HFF-Myc (cell line): Measurements from ENCODE around the gene MAP2K6.

Experiments
- DNase-seq: peaks from one replicate; pipeline ENCODE4 v3.0.0-alpha.2; 2011; ENCODE audit warnings: low read depth; ENCODE audit errors: extremely low read depth
- H3K4me3 ChIP-seq: replicated peaks from 2 replicates; pipeline ENCODE4 v1.5.1; 2011; ENCODE audit warnings: low read depth, mild to moderate bottlenecking, control low read depth, low read length
- TF ChIP-seq, protein P1 (sequence below): IDR thresholded peaks from 2 replicates; pipeline ENCODE4 v1.5.1; 2012; ENCODE audit warnings: mild to moderate bottlenecking, low read depth, low read length, control low read depth; ENCODE audit errors: missing control alignments

The MAP2K6 gene

DNA sequence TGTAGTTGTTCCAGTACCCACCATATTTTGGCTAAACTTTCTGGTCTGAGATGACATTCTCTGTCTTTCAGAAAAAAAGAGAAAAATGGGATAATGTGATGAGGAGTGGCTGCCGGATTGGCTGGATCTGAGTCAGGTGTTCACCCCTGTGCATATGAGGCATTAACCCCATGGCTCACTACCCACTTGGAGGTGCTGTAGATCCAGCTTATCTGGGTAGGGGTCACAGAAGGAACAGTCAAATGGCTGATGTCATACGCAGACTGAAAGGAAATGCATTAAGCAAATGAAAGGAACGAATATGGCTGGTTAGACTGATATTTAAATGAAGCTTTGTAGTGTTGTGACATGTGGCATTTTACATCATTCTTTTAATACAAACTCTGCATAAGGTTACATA, 17.3 kb downstream of the MAP2K6 start:
- no peak for DNase-seq
- TF ChIP-seq, protein P1, sequence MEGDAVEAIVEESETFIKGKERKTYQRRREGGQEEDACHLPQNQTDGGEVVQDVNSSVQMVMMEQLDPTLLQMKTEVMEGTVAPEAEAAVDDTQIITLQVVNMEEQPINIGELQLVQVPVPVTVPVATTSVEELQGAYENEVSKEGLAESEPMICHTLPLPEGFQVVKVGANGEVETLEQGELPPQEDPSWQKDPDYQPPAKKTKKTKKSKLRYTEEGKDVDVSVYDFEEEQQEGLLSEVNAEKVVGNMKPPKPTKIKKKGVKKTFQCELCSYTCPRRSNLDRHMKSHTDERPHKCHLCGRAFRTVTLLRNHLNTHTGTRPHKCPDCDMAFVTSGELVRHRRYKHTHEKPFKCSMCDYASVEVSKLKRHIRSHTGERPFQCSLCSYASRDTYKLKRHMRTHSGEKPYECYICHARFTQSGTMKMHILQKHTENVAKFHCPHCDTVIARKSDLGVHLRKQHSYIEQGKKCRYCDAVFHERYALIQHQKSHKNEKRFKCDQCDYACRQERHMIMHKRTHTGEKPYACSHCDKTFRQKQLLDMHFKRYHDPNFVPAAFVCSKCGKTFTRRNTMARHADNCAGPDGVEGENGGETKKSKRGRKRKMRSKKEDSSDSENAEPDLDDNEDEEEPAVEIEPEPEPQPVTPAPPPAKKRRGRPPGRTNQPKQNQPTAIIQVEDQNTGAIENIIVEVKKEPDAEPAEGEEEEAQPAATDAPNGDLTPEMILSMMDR: no peak
- H3K4me3 ChIP-seq: no peak overlapping the region

DNA sequence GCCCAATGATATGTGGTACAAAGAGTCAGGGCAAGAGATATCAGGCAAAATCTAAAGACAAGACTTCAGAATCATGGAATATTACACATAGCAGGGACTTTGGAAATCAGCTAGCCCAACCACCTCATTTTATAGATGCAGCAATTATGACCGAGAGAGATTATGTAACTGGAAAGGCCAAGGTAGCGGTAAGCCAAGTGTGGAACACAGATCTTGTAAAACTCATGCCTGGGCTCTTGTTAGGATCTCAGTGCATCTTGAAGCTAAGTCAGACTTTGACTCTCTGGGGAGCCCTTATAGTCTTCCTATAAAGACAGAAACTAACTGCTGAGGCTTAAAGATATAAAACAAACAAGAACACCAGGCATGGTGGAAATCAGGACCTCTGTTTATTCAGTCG, 18.6 kb downstream of the MAP2K6 start:
- no peak overlapping the region for H3K4me3 ChIP-seq
- TF ChIP-seq, protein P1: no peak
- DNase-seq: no peak

- DNase-seq: no peak
- H3K4me3 ChIP-seq: no peak overlapping the region
- TF ChIP-seq, protein P1: no peak
Observed at GRCh38 chr17:69434164-69434579, 19.7 kb downstream of the MAP2K6 start.

GRCh38 chr17:69435971-69436696, 21.6 kb downstream of the MAP2K6 start:
- no peak overlapping the region for H3K4me3 ChIP-seq
- DNase-seq: no peak
- TF ChIP-seq, protein P1: no peak

DNA sequence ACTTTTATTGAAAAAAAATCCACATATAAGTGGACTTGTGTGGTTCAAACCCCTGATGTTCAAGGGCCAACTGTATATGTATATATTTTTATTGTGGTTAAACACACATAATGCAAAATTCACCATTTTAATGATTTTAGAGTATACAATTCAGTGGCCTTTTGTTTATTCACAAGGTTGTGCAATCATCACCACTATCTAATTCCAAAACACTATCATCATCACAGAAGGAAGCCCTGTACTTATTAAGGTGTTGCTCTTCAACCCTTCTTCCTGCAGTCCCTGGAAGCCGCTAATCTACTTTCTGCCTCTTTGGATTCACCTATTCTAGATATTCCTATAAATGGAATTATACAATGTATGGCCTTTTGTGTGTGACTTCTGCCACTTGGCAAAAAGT, 23.0 kb downstream of the MAP2K6 start:
- TF ChIP-seq, protein P1: no peak
- no peak overlapping the region for H3K4me3 ChIP-seq
- no peak for DNase-seq

- H3K4me3 ChIP-seq: no peak overlapping the region
- TF ChIP-seq, protein P1: no peak
- no peak for DNase-seq
Observed at GRCh38 chr17:69438776-69439175, 24.3 kb downstream of the MAP2K6 start.

DNA sequence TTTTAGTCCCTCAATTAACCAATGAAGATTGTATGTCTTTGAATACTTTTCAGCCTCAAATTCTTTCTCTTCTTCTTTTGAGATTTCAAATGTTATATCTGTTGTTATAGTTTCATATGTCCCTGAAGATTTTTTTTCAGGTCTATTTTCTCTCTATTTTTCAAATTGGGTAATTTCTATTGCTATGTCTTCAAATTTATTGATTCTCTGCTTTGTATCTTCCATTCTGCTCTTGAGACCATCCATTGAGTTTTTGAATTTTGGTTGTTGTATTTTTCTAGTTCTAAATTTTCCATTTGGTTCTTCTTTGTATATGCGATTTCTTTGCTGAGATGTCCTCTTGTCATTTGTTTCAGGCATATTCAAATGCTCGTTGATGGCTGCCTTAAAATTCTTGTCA, 26.7 kb downstream of the MAP2K6 start:
- TF ChIP-seq, protein P1: no peak
- no peak overlapping the region for H3K4me3 ChIP-seq

More for the DNA sequence above, 26.7 kb downstream of the MAP2K6 start:
- DNase-seq: no peak
